Inflammatory macrophage treated with lipopolysaccharide for 4 hours (primary cell): ENCODE data around the gene DTD1.

ENCODE experiments used
- DNase-seq: peaks from one replicate; pipeline ENCODE4 v3.0.0-alpha.2; 2020

DTD1 gene, protein sequence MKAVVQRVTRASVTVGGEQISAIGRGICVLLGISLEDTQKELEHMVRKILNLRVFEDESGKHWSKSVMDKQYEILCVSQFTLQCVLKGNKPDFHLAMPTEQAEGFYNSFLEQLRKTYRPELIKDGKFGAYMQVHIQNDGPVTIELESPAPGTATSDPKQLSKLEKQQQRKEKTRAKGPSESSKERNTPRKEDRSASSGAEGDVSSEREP

DNA sequence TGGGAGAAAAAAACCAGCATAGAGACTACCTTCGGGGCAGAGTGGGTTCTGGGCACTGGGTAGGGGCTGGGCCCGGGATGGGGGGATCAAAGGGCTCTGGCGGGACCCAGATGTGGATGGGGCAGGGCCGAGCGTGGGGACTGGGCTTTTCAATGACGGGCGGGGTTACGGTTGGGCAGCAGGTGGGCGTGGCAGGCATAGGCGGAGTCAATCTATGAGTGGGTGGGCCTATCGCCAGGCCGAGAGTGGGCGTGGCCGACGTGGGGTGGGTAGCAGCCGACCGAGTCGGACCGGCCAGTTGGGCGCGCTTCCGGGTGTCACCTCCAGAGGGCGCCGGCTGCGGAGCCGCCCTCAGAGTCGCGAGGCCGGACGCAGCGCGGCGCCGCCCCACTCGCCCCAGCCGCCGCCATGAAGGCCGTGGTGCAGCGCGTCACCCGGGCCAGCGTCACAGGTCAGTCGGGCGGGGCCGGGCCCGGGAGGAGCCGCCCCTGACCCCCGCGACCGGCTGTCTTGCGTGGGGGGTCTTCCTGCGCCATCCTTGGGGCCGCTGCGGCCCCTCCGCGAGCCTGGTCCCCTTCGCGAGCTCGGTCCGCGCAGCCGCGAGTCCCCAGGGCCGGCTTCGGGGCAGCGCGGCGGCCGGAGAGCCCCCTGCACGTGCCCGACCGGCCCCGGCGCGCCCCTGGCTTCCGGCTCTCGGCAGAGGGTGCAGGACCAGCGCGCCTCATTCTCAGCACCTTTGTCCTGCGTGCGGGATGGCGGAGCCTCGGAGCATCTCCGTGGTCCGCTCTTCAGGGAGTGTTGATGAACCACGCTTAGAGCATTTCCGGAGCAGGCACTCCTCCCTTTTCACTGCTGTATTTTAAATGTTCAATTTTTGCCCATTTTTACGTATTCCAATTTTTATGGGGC lies at the start of gene DTD1:
Gene DTD1, plus strand, starts transcription at position 390 of the 909 bp plus-strand sequence. Its CDS starts 19 bp downstream, at position 409.
- peak; percentile 95 for DNase-seq

DNA sequence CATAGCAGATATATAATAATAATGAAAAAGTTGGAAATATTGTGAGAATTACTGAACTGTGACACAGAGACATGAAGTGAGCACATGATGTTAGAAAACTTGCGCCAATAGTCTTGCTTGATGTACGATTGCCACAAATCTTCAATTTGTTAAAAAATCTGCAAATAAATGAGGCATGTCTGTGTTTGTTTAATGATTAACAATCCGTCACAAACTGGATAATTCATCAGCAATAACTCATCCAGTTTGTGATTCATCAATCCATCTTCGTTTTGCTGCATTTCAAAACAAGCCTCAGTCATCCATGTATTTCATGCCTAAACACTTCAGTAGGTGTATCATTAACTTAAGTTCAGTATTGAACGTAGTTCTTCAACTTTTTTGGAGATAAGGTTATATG lies 46.1 kb upstream of the DTD1 start:
- no peak for DNase-seq

DNA sequence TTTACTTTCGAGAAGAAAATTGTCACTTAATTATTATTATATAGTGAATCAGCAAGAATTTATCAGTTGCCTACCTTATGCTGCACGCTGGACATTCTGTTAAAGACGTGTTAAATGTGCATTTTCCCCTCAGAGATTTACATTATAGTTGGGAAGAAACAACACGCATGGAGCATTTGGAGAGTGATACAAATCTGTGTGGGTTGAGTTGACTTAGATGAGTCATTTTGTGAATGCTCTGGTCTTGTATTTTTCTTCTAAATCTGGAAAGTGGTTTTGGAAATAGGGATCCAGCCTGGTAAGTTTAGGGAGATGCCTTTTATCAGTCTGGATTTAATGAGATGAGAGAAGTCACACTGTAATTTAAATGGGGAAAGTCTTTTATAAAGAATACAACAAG lies 44.6 kb upstream of the DTD1 start:
- DNase-seq = no peak

DNA sequence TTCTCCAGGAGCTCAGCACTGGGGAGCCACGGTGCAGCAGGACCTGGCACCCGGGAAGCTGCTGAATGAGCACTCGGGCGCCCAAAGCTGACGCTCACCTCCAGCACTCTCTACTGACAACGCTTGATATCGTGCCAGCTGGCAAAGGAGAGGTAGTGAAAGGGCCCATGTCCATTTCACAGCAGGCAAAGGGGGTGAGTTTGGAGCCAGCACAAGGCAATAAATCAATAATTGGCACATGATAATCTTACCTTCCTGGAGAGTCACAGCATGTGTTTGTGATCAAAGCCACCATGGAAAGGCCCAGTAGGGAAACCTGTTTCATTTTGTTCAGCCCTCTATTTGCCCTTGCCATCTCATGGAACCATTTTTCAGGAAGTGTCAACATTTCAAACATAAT lies 43.9 kb upstream of the DTD1 start:
- DNase-seq = no peak

DNA sequence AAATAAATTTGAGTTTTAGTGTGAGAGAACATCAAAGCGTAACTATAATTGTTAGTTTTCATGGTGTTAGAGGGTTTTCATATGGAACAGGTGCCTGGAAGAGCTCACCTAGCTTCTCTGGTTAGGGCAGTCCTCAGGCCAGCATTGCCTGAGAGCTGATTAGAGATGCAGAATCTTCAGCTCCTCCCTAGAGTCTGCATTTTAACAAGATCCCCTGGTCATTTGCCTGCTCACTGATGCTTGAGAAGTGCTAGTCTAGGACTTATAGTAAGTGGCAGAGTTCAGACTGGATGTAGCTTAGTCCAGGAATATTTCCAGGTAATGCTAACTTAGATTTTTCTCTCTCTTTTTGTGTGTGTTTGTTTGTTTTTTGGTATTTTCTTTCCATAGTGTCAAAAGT lies 42.3 kb upstream of the DTD1 start:
- no peak for DNase-seq

DNA sequence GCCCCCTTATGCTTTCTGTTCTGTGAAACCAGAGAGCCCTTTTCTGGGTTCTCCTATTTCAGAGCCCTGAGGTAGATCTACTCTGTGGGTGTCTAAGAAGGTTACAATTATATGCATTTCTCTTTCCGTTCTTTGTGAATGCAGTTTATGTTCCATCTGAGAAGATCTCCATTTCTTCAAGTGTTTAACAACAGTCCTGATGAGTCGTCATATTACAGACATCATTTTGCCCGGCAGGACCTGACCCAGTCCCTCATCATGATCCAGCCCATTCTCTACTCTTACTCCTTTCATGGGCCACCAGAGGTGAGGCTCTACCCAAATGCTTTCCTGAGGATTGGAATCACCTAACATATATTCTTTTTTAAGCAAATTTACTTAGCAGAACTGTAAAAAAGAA lies 39.4 kb upstream of the DTD1 start:
- no peak for DNase-seq

DNA sequence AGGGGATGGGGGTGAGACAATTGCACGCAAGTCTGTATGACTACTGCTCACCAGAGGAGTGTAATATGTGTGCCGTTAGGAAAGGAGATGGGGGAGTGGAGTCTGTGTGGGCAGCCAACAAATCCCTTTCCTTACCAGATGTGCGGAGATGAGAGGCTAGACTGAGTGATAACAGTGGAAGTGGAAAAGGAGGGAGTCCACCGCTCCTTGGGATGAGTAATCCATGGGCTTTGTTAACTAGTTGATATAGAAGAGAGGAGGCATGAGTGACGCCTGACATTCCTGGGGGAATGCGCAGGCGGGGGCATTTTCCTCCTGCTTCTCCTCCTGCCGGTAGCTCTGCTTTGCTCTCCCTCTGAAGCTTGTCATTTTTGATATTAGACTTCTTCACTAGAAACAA lies 34.1 kb upstream of the DTD1 start:
- no peak for DNase-seq

DNA sequence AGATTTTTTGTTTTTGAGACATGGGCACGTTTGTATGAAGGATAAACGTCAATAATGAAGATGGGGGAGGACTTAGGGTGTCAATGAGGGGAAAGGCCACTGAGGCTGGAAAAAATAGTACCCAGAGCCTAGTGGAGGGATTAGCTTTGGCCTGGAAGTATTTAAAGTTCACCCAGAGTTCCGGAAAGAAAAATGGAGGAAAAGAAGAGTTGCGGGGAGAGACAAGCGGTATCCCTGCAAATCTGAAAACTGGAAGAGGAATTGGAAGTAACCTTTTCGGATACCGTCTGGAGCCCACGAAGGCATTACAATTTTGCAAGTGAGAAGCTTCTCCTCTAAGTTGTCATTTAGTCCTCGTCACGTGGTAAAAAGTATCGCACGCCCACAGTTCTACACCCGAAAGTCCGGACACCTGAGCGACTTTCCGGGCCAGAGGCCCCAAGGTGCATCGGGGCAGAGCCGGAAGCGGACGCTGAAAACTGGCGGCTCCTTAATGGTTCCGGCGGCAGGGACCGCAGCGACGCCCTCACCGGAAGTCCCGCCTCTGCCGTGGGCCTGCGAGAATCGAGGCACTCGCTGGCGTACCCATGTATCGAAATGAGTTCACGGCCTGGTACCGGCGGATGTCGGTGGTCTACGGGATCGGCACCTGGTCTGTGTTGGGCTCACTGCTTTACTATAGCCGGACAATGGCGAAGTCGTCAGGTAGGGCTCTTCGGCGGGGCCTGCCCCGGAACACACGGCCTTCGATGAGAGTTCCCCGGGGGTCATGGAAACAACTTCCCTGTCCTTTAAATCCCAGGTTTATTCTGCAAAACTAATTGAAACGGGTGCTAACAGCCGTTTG lies 20.7 kb upstream of the DTD1 start, which contains the start of gene SMIM26:
Gene SMIM26, plus strand, starts transcription at position 541 of the 847 bp plus-strand sequence. Its CDS starts 47 bp downstream, at position 588.
- DNase-seq = peak; percentile 92

DNA sequence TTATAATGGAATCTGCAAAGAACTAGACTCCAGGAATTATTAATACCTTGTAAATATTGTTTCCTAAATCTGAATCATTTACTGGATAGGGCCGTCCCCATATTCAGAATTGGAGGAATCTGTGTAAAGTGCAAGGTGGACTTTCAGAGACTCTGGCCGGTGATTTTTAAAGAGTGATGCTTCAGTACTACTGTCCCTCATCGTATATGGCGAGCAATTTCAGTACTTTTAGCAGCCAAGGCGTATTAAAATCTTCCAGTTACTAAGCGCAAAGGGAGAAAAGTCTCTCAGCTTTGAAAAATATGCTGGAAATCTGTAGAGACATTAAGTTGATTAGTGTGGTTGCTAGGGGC lies 20.1 kb upstream of the DTD1 start:
- DNase-seq = no peak

DNA sequence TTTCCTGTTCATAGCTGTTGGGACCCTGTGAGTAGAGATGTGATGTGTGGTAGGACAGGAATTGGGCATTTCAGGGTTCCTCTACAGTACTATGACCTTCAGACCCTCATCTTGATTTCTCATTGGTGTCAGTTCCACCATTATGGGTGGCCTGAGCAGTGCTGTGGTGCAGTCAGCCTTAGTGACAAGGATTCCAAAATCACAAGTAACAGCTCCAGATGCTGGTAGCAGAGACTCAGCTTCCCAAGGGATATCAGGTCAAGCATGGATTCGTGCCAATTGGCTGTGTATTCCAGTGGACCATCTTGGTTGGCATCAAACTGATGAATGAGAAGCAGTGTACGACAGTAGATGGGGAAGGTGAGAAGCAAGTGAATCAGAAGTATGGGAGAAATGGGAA lies 16.8 kb upstream of the DTD1 start:
- no peak for DNase-seq

DNA sequence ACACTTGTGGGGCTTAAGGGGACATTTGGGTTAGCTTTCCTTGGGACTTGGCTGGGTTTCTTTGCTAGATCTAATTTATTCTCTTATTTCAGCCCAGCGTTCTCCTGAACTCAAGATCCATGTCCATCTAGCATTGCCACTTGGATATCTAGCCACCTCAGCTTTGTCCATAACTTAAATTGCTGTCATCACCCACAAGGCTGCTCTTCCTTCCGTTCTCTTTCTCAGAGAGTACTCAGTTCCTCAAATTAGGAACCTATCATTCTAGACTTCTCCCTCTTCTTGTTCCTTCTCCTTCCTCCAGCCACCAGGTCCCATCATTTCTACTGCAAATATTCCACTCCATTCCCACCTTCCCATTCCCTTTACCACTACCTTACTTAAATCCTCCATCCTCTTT lies 16.3 kb upstream of the DTD1 start:
- DNase-seq = peak; percentile 60

DNA sequence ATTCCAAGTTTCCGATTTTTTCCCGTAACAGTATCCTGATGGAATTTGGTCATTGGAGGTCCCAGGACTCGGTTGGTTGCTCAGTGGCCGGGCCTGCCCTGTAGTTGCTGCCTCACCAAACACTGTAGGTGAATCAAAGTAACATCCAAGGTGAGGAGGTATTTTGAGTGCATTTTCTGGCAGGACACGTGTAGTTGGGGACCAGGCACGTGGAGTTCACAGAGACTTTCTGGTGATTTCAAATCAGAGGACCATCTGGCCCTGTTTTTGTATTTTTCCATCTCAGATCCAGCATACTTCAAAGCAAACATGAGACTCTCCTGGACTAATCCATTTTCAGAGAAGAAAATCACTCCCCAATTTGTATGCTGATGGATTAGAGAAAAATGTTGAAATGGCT lies 9.9 kb upstream of the DTD1 start:
- DNase-seq = no peak

DNA sequence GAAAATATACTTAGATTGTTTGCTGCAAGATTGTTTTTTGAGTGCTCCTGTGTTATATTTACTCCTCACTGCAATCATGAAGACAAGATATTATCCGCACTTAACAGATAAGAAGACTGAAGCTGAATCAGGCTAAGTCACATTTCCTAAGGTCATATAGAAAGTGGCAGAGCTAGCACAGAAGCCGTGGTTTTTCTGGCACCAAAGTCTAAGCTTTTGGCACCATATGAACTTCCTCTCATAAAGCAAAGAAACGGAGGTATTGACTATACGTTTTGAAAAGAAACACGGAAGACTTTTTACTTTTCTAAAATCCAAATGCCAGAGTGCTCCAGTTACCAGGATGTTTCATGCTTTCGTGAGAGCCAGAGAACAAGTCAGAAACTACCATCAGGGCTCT lies 9.3 kb upstream of the DTD1 start:
- no peak for DNase-seq

DNA sequence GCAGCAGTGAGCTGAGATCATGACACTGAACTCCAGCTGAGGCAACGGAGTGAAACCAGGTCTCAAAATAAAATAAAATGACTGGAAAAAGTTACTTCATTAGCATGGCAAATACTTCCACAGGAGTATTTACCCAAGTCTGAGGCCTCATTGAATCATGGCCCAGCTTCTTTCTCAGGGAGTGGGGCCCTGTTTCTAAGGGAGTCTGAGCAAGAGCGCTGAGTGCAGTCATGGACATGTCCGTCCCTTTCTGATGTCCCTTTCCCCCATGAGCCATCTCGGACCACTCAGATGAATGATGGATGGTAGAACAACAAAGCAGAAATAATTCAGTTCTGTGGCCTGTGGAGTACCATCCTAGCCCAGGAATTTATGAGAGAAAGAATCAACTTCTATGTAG lies 7.8 kb upstream of the DTD1 start:
- DNase-seq = no peak

DNA sequence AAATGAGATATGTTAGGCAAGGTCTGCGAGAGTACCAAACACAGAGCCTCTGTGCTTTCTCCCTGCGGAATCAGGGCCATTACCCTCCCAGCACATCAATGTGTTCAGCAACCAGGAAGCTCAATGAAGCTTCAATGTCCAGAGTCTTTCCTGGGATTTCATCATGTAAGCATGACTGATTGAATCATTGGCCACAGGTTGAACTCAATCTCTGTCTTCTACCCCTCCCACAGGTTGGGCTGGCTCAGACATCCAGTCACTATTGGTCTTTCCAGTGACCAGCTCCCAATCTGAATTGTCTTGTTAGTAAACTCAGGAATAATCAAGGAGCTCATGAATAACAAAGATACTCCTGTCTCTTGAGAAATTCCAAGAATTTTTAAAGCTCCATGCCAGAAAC lies 2.7 kb upstream of the DTD1 start:
- DNase-seq = peak; percentile 44

DNA sequence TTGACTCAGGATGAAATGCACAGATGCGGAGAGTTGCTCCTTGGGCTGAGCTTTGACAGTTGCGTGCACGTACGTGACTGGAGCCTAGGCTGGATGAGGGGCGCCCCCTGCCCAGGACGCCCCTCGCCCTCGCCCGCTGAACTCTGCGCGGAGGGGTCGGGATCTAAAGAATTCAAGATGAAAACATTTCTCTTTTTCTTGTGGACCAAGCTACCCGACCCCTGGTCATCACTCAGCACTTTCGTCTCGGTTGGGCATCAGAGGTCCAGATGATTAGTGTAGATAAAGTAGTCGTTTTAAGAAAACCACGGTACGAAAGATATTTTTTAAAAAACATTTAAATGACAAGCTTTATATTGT lies 700 bp downstream of the DTD1 start:
- no peak for DNase-seq

DNA sequence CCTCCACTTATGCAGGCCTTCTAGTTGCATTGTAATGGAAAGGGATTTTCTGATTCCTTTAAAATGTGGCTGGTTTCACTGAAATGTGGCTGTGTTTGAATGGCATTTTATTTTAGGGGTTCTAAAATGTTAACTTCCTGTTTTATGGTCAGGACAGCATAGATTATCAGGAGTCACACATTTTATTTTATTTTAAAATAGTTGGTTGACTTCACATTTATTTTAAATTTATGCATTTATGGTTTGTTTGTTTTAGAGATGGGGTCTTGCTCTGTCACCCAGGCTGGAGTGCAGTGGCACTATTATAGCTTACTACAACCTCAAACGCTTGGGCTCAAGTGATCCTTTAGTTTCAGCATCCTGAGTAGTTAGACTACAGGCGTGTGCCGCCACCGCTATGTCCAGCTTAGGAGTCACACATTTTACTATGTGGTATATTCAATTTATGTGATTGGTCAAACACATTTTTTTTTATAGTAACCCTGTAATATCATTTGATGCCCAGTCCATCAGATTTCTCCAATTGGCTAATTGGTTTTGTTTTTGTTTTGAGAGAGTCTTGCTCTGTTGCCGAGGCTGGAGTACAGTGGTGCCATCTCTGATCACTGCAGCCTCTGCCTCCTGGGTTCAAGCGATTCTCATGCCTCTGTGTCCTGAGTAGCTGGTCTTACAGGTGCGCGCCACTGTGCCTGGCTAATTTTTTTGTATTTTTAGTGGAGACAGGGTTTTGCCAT lies 2.3 kb downstream of the DTD1 start:
- no peak for DNase-seq

DNA sequence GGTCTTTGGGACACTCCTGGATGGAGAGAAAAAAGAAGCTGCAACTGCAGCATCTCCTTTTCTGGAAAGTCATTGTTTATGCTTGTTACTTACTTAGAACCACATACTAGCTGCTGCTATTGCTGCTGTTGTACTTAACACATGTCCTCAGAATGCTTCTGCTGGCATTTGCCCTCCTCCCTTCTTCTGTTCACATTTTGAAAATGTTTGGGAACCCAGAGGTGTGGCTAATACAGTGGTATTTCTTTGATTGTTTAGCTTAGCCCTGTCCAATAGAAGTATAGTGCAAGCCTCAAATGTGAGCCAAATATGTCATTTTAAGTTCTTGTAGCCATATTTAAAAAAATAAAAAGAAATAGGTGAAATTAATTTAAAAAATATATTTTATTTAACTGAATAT lies 8.4 kb downstream of the DTD1 start:
- no peak for DNase-seq

DNA sequence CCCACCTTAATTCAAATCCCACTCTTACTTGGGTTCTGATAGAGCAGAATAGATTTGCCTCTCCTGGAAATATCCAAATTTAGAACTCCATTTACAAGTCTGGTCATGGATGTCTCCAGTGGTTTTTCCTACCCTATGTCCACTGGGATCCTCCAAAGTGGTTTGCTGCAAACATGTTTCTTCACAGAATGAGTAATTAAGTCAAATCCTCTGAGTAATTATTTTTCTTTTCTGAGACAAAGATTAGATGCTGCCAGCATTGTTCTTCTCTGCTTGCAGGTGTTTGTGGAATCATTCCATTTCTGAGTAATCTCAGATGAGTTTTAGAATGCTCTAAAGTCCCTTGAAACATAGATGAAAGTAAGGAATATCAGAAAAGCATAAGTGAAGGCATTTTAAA lies 21.9 kb downstream of the DTD1 start:
- DNase-seq = no peak

DNA sequence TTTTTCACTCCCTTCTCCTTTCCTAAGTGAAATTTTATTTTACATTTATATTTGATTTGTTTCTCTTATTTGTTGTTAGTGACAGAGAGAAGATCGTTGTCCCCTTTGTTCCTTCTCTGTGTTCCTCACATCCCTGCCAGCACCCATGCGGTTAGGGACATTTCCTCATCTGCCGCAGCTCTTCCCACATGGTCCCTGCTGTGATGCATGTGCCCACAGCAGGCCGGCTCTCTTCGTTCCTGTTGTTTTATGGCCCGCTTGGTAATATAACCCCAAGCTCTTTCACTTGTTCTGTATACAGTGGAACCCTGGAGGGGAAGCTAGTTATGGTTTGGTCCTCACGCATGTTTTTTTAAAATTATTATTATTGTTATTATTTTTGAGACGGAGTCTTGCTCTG lies 23.6 kb downstream of the DTD1 start:
- no peak for DNase-seq

DNA sequence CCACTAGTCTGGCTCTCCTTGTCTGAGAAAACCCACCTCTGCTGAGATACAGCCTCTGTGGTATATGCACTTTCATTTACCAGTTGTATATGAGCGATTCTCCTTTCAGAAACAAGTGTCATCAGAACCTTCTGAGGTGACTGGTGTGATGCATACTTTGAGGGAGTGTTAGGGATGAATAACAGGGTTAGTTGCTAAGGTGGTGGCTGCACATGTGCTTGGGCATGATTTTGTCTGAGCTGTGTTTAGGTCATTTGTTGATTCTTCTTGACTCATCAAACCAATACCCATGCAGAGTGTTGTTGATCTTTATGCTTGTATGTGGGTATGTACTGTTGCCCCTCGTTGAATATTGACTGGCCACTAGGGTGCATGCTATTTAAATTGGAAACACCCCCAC lies 25.7 kb downstream of the DTD1 start:
- DNase-seq = no peak

DNA sequence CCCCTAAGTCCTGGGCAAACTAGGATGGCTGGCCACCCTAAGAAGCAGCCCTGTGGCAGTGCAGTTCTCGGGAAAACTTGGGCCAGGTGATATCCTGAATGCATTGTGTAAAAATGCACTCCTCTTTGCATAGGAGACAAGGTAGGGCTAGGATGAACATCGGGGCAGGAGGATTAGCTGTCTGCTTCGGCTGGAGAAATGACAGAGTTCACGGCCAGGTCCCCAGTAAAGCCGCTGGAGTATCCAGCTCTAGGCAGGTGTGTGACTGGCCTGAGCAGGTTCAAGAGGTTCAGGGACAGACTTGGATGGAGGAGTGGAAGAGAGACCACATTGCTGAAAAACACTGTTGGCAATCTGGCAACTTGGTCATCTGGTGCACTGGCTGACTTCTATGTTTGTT lies 26.4 kb downstream of the DTD1 start:
- DNase-seq = no peak
